GM15510 (cell line): Measurements from ENCODE around the gene GPR15.

Source experiments
- POLR2A ChIP-seq: IDR thresholded peaks from 3 replicates; pipeline ENCODE4 v1.6.1; 2011; ENCODE audit warnings: borderline replicate concordance; ENCODE audit not compliant: insufficient read length; ENCODE audit errors: extremely low read depth

The GPR15 gene

DNA sequence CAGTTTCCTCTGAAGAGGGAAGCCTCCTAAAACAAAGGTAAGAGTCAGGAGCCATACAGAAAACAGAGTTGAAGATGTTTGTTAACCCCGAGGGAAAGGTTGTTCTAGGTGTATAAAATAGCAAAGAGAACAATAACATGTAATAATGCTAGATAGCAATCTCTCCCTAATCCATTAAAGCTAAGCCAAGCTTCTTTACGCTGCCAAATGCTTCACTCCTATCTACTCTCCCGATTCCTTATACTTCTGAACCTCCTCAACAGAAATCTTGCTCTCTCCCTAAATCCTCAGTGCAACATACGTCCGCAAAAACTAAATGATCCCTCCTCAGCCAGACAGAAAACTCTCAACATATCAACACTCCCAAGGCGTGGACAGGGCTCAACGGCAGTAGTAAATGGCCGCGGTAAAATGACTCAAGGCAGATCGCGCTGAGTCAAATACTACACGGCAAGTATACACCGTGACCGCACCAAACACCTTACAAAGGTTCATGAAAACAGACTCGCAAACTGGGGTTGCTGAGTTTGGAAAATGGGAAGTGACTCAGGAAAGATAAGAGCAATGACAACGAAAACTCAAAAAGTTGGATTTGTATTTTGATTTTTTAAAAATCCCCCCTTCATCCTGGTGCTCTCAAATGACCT, 9.8 kb upstream of the GPR15 start:
- no peak for TF ChIP-seq POLR2A

DNA sequence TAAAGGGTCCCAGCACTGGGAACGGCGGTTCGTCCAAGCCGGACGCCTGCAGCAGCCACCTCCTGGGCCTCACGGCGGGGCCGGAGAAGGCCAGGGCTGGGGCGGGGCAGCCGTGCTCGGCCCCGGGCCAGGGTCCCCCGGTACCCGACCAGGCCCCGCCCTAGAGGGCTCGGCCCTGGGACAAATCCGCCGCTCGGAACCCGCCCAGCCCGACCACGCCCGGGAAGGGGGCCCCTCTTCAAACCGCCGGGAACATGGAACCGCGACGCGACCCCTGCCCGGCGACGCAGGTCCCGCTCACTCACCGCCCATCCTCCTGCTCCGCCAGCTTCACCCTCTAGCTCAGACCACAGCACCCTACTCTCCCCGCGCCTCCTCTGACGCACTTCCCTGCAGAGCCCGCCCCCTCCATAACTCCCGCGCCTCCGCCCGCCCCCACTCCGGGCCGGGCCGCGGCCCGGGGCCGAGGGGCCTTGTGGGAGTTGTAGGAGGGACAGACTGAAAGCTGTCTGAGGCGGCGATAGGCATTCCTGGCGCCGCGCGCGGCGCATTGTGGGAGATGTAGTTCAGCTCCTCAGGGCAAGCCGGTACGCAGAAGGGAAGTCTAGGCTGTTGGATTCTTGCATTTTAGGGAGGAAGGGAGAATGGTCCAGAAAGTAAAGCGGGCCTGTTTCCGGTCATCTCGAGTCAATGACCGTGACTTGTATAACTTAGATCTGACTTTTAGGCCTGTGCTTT, 9.1 kb upstream of the GPR15 start, which contains the start of gene CLDND1:
CLDND1 (minus strand) TSS at position 359 of the 738 bp plus-strand sequence. CDS start 1,478 bp downstream, outside the sequence.
- peak; percentile 91 for TF ChIP-seq POLR2A

DNA sequence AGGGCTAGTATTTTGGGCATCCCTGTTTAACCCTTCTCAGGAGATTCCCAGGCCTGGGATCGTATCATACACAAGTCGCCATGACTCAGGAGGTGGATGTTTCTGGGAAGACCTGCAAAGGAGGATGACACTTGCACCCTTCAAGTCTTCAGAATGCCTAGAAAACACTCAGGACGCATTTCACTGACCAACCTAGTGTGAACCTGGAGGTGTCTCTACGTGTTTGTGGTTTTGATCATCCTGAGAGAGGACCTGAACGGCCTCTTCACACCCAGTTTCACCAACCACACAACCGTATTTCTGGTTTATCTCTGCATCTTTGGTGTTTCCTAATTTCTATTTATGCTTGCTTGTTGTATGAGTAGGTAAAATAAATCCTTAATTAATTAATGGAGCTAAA, 6.3 kb upstream of the GPR15 start:
- peak; percentile 12 for TF ChIP-seq POLR2A

DNA sequence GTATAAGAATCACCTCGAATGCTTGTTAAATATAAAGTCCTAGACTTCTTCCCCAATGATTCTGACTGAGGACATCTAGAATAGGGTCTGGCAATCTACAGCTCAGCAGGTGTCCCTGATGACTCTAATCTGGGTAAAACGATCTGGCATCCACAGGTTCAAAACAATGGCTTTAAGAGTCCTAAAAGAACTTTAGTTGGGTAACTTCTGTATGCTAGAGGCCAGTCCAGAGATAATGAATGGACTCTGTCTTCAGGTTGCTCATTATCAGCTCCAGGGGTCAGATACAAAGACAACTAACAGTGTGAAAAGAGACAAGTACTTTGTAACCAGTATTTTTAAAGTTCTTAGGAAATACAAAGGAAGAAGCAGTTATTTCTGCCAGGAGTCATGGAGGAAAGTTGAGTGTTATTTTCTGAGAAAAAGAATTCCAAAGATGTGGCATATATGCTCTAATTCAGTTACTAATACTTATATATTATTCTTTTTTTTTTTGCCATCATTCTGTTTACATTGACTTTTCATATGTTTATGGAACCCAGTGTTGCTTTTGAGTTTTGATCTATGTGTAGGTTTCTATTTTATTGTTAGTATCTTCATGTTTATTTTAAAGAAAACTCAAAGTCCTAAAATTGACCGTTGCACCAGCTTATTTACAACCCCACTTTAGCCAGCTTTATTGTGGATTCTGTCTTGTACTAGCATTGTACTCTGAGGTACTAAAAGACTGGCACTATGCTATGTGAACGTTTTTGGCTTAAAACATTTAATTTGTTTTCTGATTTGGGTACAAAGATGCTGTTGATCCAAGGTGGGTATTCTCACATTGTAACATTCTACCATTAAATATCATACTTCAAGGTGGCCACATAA, 3.1 kb upstream of the GPR15 start:
- no peak for TF ChIP-seq POLR2A

DNA sequence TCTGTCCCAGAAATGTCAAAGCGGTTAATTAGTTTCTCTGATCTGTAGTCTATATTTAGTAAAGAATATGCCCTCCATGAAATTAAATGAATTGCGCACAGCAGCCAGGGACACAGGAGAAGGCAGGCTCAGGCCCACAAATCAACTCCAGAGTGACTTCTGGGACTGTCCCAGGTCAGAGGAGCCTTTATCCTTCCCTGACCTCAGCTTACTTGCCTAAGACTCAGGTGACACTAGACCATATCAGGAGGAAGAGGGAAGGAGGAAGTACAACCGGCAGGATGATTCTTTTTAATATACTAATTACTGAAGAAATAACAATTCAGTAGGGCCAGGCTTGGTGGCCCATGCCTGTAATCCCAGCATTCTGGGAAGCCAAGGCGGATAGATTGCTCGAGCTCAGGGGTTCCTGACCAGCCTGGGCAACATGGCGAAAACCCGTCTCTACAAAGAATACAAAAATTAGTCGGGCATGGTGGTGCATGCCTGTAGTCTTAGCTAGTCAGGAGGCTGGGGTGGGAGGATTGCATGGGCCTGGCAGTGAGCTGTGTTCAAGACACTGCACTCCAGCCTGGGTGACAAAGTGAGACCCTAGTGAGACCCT, 1.8 kb upstream of the GPR15 start:
- TF ChIP-seq POLR2A = no peak

DNA sequence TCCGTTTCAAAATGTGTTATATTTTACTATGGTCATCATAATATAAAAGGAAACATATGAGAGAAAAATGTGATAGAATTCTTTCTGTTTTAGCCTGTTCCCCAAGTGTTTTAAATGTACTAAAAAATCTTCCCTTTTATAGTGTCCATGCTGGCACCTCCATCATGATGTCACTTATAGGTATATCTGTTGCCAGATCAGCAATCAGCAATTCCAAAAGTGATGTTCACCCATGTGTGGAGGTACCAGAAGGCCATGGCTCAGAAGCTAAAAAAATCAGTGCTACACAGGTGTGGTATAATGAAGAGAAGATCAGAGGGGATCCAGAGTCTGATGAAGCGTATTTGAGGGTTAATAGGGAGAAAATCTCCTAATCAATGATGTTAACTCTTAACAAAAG, 1.1 kb upstream of the GPR15 start:
- TF ChIP-seq POLR2A = no peak

DNA sequence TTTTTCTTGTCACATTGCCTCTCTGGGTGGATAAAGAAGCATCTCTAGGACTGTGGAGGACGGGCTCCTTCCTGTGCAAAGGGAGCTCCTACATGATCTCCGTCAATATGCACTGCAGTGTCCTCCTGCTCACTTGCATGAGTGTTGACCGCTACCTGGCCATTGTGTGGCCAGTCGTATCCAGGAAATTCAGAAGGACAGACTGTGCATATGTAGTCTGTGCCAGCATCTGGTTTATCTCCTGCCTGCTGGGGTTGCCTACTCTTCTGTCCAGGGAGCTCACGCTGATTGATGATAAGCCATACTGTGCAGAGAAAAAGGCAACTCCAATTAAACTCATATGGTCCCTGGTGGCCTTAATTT, 478 bp downstream of the GPR15 start:
- peak; percentile 20 for TF ChIP-seq POLR2A

DNA sequence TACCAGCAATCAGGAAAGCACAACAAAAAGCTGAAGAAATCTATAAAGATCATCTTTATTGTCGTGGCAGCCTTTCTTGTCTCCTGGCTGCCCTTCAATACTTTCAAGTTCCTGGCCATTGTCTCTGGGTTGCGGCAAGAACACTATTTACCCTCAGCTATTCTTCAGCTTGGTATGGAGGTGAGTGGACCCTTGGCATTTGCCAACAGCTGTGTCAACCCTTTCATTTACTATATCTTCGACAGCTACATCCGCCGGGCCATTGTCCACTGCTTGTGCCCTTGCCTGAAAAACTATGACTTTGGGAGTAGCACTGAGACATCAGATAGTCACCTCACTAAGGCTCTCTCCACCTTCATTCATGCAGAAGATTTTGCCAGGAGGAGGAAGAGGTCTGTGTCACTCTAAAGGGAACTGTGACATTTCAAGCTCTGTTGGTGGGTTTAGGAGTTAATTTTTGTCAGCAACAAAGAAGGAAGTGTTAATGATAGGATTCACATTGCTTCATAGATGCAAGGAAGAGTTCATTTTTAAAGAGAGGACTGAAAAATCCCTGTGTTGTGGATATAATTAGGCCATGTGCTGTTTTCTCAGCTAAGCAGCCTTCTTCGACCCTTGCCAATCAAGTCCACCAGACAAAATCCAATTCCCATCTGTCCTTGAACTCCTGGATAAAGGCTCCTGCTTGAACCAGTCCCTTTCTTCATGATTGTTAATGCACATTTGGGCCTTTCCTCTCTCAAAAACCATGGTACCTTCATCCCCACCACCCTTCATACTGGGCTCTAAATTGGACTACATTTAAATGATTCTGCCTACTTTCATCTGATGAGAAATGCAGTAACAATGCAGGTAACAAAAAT, 1.2 kb downstream of the GPR15 start:
- peak; percentile 12 for TF ChIP-seq POLR2A

DNA sequence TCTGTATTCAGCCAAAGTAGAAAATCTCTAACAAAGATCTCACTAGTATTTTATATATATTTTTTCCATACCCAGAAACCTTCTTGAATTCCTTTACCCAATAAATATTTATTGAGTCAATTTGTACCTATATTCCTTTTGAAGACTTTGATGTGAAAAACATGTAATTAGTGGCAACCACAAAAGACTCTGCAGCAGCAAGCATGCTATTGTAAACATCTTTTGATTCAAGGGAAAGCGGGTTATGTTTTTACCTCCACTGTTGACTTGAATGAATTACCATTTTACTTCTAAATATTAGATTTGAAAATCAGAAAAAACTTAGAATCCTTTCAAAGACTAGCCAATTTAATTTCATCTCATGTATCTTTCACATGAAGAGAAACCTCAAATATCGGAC, 2.4 kb downstream of the GPR15 start:
- peak; percentile 17 for TF ChIP-seq POLR2A

DNA sequence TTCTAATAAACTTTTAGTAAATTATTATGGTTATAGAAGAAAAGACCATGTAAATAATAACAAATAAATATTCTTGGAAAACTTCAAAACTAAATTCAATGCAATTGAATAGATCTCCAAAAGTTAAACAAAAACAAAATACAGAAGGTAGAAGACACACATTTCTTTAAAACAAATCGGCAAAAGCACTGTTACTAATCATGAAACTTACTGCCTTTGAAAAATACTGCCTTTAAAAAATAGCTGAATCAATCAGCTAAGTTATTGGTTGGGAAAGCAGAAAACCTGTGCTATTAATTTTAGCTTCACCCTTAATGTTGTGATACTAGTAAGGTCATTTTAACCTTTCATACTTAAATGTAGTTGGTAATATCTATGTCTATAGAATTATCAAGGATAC, 3.0 kb downstream of the GPR15 start:
- TF ChIP-seq POLR2A = no peak

DNA sequence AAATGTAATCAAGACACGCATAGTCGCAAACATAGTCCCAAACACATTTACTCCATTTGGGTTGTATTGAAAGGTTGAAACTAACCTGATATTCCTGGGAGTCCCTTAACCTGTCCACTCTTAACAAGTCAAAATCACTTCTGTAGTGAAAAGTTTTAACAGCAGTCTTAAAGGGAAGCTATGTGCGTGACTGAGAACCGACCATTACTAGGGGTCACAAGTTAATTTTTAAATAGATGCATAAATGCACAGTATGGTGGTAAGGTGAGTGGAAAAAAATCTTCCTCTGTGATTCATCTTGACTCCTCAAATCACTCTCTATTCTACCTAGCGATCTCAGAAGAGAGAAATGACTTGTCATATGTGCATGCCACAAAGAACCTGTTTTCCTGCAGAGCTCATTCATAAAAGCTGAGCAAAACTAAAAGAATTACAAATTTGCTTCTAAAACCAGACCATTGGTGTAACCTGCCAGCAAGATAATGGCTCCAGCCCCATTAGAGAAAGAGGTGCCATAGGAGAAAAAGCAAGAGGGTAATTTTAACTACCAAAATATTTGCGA, 4.8 kb downstream of the GPR15 start:
- peak; percentile 51 for TF ChIP-seq POLR2A

DNA sequence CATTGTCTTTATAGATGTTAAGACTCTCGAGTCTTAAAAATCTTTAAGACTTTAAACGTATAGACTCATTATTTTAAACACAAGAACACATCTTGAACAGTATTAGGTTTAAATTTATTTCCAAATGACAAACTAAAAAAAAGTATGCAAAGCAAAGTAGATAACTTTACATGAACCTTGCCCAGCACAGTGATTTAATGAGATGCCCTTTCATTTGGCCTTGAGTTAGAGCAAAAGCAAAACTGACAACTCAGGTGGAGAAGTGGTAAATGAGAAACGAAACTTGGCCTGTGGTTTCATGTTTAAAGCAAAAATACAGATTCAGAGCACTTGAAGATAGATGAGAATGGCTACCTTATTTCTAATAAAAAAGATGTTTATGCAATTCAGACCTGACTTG, 8.6 kb downstream of the GPR15 start:
- no peak for TF ChIP-seq POLR2A

DNA sequence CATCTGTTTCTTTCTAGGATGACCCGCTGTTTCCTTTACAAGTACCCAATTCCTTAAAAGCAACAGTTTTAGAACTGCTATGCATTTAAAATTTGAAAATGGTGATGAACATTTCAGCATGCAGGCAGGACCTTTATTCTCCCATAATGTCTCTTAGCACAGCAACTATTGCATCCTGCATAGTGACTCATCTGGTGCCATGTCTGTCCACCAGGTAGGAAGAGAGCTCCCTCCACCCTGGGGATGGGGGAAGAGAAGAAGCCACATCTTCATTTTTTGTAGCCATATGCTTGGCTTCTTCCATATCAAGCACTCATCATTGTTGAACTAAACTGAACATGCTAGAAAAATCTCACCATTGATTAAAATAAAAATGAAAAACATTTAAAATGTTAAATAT, 9.9 kb downstream of the GPR15 start:
- TF ChIP-seq POLR2A = no peak

DNA sequence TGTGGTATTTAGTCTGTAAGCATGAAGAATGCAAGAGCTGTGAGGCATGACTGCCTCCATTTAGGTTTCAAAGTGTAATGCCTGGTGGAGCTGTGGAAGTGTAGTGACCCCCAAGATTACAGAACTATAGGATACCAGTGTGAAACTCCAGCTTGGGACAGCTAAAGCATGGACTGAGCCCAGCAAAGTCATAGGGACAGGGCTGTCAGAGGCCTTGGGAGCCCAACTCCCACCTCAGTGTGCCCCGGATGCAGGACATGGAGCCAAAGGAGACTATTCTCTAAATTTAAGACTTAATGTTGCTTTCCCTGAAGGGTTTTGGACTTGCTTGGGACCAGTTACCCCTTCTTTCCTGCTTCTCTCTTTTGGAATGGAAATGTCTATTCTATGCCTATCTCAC, 10.8 kb downstream of the GPR15 start:
- no peak for TF ChIP-seq POLR2A
